Thymus (tissue), 11 donors: ENCODE results near the gene PPID. TPM values are rescaled to one million over a fixed set of nuclear protein-coding genes. Genes with fewer than 3 reads are reported as not detected.
"Not testable (repeated sequence)": the region's sequence is repeated elsewhere in the genome, so short reads cannot be mapped to it uniquely, and the experiment has no call there.

Experiments
- DNase-seq, 9 donors: peaks; one replicate each; pipeline ENCODE4 v3.0.0-alpha.2; 2013; ENCODE audit warnings: low spot score in 9 of 9, low read depth in 6 of 9, missing footprints in 1 of 9
- H3K27ac ChIP-seq, 2 donors: one replicate each; pipeline ENCODE4 v1.5.1; 2013; ENCODE audit warnings: control low read depth in 1 of 2, low read depth in 1 of 2, low read length in 1 of 2, mild to moderate bottlenecking in 1 of 2, moderate library complexity in 1 of 2
- H3K27me3 ChIP-seq, 2 donors: one replicate each; pipeline ENCODE4 v1.5.1; 2013; ENCODE audit warnings: low read length in 1 of 2; ENCODE audit not compliant: control insufficient read depth in 2 of 2, insufficient read depth in 1 of 2
- H3K36me3 ChIP-seq, 2 donors: one replicate each; pipeline ENCODE4 v1.5.1; 2013; ENCODE audit warnings: low read length in 1 of 2, mild to moderate bottlenecking in 1 of 2, moderate library complexity in 1 of 2; ENCODE audit not compliant: control insufficient read depth in 2 of 2, insufficient read depth in 2 of 2
- H3K4me1 ChIP-seq, 2 donors: one replicate each; pipeline ENCODE4 v1.5.1; 2013; ENCODE audit warnings: low read length in 2 of 2; ENCODE audit not compliant: control insufficient read depth in 2 of 2, insufficient read depth in 2 of 2
- H3K4me3 ChIP-seq, 2 donors: one replicate each; pipeline ENCODE4 v1.5.1; 2013; ENCODE audit warnings: low read length in 2 of 2, control low read depth in 1 of 2, mild to moderate bottlenecking in 1 of 2
- H3K9me3 ChIP-seq, 2 donors: one replicate each; pipeline ENCODE4 v1.5.1; 2013; ENCODE audit warnings: low read length in 1 of 2, mild to moderate bottlenecking in 1 of 2; ENCODE audit not compliant: control insufficient read depth in 2 of 2, insufficient read depth in 1 of 2
- WGBS: extraction: QIAGEN DNeasy Blood & Tissue Kit; methylation state at CpG from one replicate; pipeline ENCODE4 v1.1.7; 2013; 5-methylcytosine and 5-hydroxymethylcytosine counted together
- polyA plus RNA-seq: library from polyadenylated mRNA; stranded (reverse); fragments of 200-250 nt; gene quantifications from one replicate; pipeline ENCODE4 v1.2.3, GENCODE V29; 2013
- total RNA-seq: library from RNA; stranded (reverse); fragments of 120-200 nt; gene quantifications from one replicate; pipeline ENCODE4 v1.2.4, GENCODE V29; 2013
- donor health status: healthy.

The PPID gene
- total and polyA plus RNA-seq, 2 donors: 33.8 to 34.3 TPM

- WGBS: 98% methylated on average over 2 of the region's 2 CpGs
- no peak overlapping the region for H3K27ac ChIP-seq
- H3K9me3 ChIP-seq: no peaks in the 10 kb centered on the region
- no peak for DNase-seq
- H3K36me3 ChIP-seq: peaks cover 0 to 2% of the 10 kb centered on the region in 2 donors
- H3K27me3 ChIP-seq: no peaks in the 10 kb centered on the region
- peaks cover 5 to 10% of the 10 kb centered on the region in 2 donors for H3K4me1 ChIP-seq
- H3K4me3 ChIP-seq: no peak overlapping the region
Measured at GRCh38 chr4:158666892-158667291, 56.3 kb downstream of the PPID start.

- Histone ChIP-seq H3K4me1 (no peaks in the 10 kb centered on the region), H3K9me3 (no peaks in the 10 kb centered on the region), H3K27ac (no peak overlapping the region), H3K36me3 (peaks cover 0 to 2% of the 10 kb centered on the region in 2 donors), H3K4me3 (no peak overlapping the region), H3K27me3 (no peaks in the 10 kb centered on the region)
- WGBS: 99% methylated on average over 18 of the region's 18 CpGs
- DNase-seq: no peak
Measured at GRCh38 chr4:158664806-158665205, 58.4 kb downstream of the PPID start.

DNA sequence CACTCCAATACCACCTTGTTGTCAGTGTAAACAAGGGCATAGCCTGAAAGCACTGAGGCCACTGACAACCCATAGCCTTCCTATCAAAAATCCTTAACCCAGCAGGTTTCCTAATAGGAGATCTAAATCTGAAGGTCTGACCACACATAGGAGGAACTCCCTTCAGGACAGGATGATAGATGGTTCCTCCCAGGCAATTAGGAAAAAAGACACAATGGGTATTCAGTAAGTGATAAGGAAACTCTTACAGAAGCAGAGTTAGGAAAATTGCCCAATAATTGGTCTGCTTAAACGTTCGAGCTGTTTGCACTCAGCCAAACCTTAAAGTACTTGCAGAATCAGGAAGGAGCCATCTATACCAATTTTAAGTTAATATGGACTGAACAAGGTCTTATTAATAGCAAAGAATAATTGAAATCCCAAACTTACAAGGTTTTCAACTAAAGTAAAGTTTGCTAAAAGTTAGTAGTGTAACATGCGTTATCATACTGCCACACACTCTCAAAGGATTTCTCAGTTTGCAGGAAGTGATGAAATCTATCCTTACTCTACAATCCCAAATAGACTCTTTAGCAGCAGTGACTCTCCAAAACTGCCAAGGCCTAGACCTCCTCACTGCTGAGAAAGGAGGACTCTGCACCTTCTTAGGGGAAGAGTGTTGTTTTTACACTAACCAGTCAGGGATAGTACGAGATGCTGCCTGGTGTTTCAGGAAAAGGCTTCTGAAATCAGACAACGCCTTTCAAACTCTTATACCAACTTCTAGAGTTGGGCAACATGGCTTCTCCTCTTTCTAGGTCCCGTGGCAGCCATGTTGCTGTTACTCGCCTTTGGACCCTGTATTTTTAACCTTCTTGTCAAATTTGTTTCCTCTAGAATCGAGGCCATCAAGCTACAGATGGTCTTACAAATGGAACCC is 59.2 kb downstream of the PPID start:
- not testable (repeated sequence) for H3K4me3 ChIP-seq, DNase-seq, H3K36me3 ChIP-seq, H3K4me1 ChIP-seq, H3K27me3 ChIP-seq, H3K27ac ChIP-seq, H3K9me3 ChIP-seq
- 86% methylated on average over 8 of the region's 8 CpGs for WGBS

DNA sequence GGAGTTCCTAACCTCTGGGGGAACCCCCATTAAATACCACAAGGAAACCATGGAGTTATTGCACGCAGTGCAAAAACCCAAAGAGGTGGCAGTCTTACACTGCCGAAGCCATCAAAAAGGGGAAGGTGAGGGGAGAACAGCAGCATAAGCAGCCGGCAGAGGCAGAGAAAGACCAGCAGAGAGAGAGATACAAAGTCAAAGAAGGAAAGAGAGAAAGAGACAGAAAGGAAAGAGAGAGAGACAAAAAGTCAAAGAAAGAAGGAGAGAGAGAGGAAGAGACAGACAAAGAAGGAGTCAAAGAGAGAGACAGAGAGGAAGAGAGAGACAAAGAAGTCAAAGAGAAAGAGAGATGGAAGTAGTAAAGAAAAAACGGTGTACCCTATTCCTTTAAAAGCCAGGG is 59.9 kb downstream of the PPID start:
- DNase-seq, H3K27me3 ChIP-seq, H3K4me3 ChIP-seq, H3K27ac ChIP-seq, H3K36me3 ChIP-seq, H3K9me3 ChIP-seq, H3K4me1 ChIP-seq: not testable (repeated sequence)
- 13% methylated on average over 4 of the region's 4 CpGs for WGBS

Other genes starting within 250 kb of the PPID start
- gene RXFP1, start 201.5 kb downstream of the PPID start, total RNA-seq: 0.05 TPM
- gene RXFP1, start 201.5 kb downstream of the PPID start, polyA plus RNA-seq: 0.02 TPM
- gene C4orf46, start 51.5 kb downstream of the PPID start, total RNA-seq: 8.6 TPM
- gene C4orf46, start 51.5 kb downstream of the PPID start, polyA plus RNA-seq: 6.4 TPM
- gene ETFDH, start 51.1 kb downstream of the PPID start, total RNA-seq: 18.0 TPM
- gene ETFDH, start 51.1 kb downstream of the PPID start, polyA plus RNA-seq: 24.8 TPM
- 11.8 TPM for gene FNIP2, start 45.6 kb upstream of the PPID start, total RNA-seq
- gene FNIP2, start 45.6 kb upstream of the PPID start, polyA plus RNA-seq: 12.6 TPM